Thyroid gland (tissue), 4 donors: ENCODE measurements around the gene CCDC43.

Experiments used
- POLR2A ChIP-seq, 2 donors: fragments of 450-650 bp; IDR thresholded peaks; one replicate each; pipeline ENCODE4 v1.6.1; 2017; ENCODE audit warnings: antibody characterized with exemption in 2 of 2, mild to moderate bottlenecking in 2 of 2, moderate library complexity in 1 of 2
- TF ChIP-seq, protein P1 (sequence below), 6 experiments: fragments of 200-600 bp in 3 of 6; fragments of 450-650 bp in 3 of 6; sonication (generic) in 3 of 6; IDR thresholded peaks; one replicate each; pipeline ENCODE4 v1.5.1; 2016 to 2019; ENCODE audit warnings: antibody characterized with exemption in 6 of 6, mild to moderate bottlenecking in 2 of 6, inconsistent platforms in 1 of 6, moderate library complexity in 1 of 6

DNA sequence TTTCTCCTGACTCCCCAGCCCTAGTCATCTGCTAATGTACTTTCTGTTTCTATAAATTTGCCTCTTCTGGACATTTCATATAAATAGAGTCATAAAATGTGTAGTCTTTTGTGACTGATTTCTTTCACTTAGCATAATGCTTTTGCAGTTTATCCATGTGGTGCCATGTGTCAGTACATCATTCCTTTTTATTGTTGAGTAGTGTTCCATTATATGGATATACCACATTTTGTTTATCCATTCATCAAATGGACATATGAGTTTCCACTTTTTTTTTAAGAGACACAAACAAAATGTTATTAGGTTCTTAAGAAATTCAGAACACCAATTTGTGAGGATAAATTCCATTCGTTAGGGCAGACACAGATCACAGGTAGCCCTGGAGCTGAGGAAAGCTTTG, 29.9 kb upstream of the CCDC43 start:
- TF ChIP-seq, protein P1, sequence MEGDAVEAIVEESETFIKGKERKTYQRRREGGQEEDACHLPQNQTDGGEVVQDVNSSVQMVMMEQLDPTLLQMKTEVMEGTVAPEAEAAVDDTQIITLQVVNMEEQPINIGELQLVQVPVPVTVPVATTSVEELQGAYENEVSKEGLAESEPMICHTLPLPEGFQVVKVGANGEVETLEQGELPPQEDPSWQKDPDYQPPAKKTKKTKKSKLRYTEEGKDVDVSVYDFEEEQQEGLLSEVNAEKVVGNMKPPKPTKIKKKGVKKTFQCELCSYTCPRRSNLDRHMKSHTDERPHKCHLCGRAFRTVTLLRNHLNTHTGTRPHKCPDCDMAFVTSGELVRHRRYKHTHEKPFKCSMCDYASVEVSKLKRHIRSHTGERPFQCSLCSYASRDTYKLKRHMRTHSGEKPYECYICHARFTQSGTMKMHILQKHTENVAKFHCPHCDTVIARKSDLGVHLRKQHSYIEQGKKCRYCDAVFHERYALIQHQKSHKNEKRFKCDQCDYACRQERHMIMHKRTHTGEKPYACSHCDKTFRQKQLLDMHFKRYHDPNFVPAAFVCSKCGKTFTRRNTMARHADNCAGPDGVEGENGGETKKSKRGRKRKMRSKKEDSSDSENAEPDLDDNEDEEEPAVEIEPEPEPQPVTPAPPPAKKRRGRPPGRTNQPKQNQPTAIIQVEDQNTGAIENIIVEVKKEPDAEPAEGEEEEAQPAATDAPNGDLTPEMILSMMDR (IDR thresholded peaks at IDR 0.05), result no peak
- no peak for TF ChIP-seq POLR2A (IDR thresholded peaks at IDR 0.05)
